ENCODE results near the gene CHMP2B. TPM values are rescaled to one million over a fixed set of nuclear protein-coding genes. Genes with fewer than 3 reads are reported as not detected.

CHMP2B gene, protein sequence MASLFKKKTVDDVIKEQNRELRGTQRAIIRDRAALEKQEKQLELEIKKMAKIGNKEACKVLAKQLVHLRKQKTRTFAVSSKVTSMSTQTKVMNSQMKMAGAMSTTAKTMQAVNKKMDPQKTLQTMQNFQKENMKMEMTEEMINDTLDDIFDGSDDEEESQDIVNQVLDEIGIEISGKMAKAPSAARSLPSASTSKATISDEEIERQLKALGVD
- 10 to 100 TPM; 31.0 to 31.3 TPM for total RNA-seq

GRCh38 chr3:87227104-87227834 lies at the start of gene CHMP2B:
CHMP2B (plus strand) TSS chr3:87227309; CDS start chr3:87227523, 214 bp downstream.

GRCh38 chr3:87276484-87276883 lies 49.4 kb downstream of the CHMP2B start, which contains the start of gene POU1F1:
POU1F1 (minus strand) TSS chr3:87276584; CDS start chr3:87276462, 122 bp downstream.

Small RNA genes within 50 kb of the gene (small RNA-seq; reads per million reads assigned to genes)
- gene MIR4795 = 0 reads per million in 2 donors

Other genes starting within 250 kb of the CHMP2B start
- gene VGLL3, start 236.2 kb upstream of the CHMP2B start, total RNA-seq = under 1 TPM; 0.33 to 0.69 TPM
- not detected for gene POU1F1, start 49.3 kb downstream of the CHMP2B start, total RNA-seq